HuH-7 (cell line): ENCODE results near the gene KIF16B.
A peak's percentile ranks its signal among the peaks of the same experiment; 100 is the strongest.
"Not testable (repeated sequence)": the region's sequence is repeated elsewhere in the genome, so short reads cannot be mapped to it uniquely, and the experiment has no call there.

ENCODE experiments used
- DNase-seq: peaks from one replicate; pipeline ENCODE4 v3.0.0; 2011; ENCODE audit warnings: low spot score

Gene KIF16B

GRCh38 chr20:16246870-16247269 lies 326.4 kb downstream of the KIF16B start:
- DNase-seq, result no peak

- DNase-seq, result no peak
Measured at GRCh38 chr20:16246291-16246690, 327.0 kb downstream of the KIF16B start.

- no peak for DNase-seq
Measured at GRCh38 chr20:16245879-16246278, 327.4 kb downstream of the KIF16B start.

GRCh38 chr20:16244892-16245291 lies 328.4 kb downstream of the KIF16B start:
- no peak for DNase-seq

GRCh38 chr20:16243470-16243869 lies 329.8 kb downstream of the KIF16B start:
- no peak for DNase-seq

GRCh38 chr20:16241911-16242310 lies 331.3 kb downstream of the KIF16B start:
- DNase-seq, result peak; percentile 79

- DNase-seq, result no peak
Measured at GRCh38 chr20:16240355-16240754, 332.9 kb downstream of the KIF16B start.

- DNase-seq, result no peak
Measured at GRCh38 chr20:16236589-16237241, 336.5 kb downstream of the KIF16B start.

GRCh38 chr20:16230402-16230801 lies 342.8 kb downstream of the KIF16B start:
- no peak for DNase-seq

GRCh38 chr20:16229813-16230212 lies 343.4 kb downstream of the KIF16B start:
- DNase-seq, result no peak

GRCh38 chr20:16228722-16229121 lies 344.5 kb downstream of the KIF16B start:
- no peak for DNase-seq

- not testable (repeated sequence) for DNase-seq
Measured at GRCh38 chr20:16226961-16227360, 346.3 kb downstream of the KIF16B start.

- no peak for DNase-seq
Measured at GRCh38 chr20:16224836-16225235, 348.4 kb downstream of the KIF16B start.

GRCh38 chr20:16222859-16223411 lies 350.3 kb downstream of the KIF16B start:
- DNase-seq, result no peak
